Epidermal melanocyte (primary cell): Measurements from ENCODE around the gene GPR35.
"Not testable (repeated sequence)": the region's sequence is repeated elsewhere in the genome, so short reads cannot be mapped to it uniquely, and the experiment has no call there.

ENCODE experiments used
- DNase-seq: peaks from one replicate; pipeline ENCODE4 v3.0.0; 2011; ENCODE audit warnings: low spot score; ENCODE audit not compliant: insufficient read length

The GPR35 gene

GRCh38 chr2:240602266-240603050 is 22.8 kb upstream of the GPR35 start:
- no peak for DNase-seq

- DNase-seq, result no peak
Measured at GRCh38 chr2:240603081-240603835, 22.0 kb upstream of the GPR35 start.

GRCh38 chr2:240603846-240604245 is 21.4 kb upstream of the GPR35 start:
- DNase-seq, result no peak

- peak; percentile 95 for DNase-seq
Measured at GRCh38 chr2:240604291-240604938, 20.9 kb upstream of the GPR35 start.

GRCh38 chr2:240604939-240605716 is 20.2 kb upstream of the GPR35 start:
- DNase-seq, result no peak

GRCh38 chr2:240605867-240606743 is 19.2 kb upstream of the GPR35 start:
- DNase-seq, result no peak

- no peak for DNase-seq
Measured at GRCh38 chr2:240611601-240612210, 13.6 kb upstream of the GPR35 start.

- no peak for DNase-seq
Measured at GRCh38 chr2:240613781-240614180, 11.5 kb upstream of the GPR35 start.

GRCh38 chr2:240614391-240614790 is 10.9 kb upstream of the GPR35 start:
- DNase-seq, result no peak

- DNase-seq, result no peak
Measured at GRCh38 chr2:240615396-240615795, 9.9 kb upstream of the GPR35 start.

- DNase-seq, result no peak
Measured at GRCh38 chr2:240615820-240616547, 9.3 kb upstream of the GPR35 start.

GRCh38 chr2:240616860-240617666 is 8.2 kb upstream of the GPR35 start:
- DNase-seq, result not testable (repeated sequence)

- no peak for DNase-seq
Measured at GRCh38 chr2:240618776-240619175, 6.5 kb upstream of the GPR35 start.

- DNase-seq, result no peak
Measured at GRCh38 chr2:240619506-240620148, 5.7 kb upstream of the GPR35 start.

- DNase-seq, result no peak
Measured at GRCh38 chr2:240620149-240620731, 5.0 kb upstream of the GPR35 start.

GRCh38 chr2:240620859-240621258 is 4.4 kb upstream of the GPR35 start:
- DNase-seq, result no peak

GRCh38 chr2:240622060-240622411 is 3.2 kb upstream of the GPR35 start:
- DNase-seq, result no peak
